Measurements from ENCODE around the gene CNTNAP5.

- TF ChIP-seq CTCF (IDR thresholded peaks at IDR 0.05; ENCODE audit: low read length) (no peak), EZH2 (optimal IDR thresholded peaks at IDR 0.05; ENCODE audit: low read depth, low read length) (no peak)
Measured at GRCh38 chr2:124639524-124639923, 614.4 kb downstream of the CNTNAP5 start.

Data from MM.1S (cell line).